Measurements from ENCODE around the gene MC2R. TPM values are rescaled to one million over a fixed set of nuclear protein-coding genes. Genes with fewer than 3 reads are reported as not detected.
"Not testable (repeated sequence)": the region's sequence is repeated elsewhere in the genome, so short reads cannot be mapped to it uniquely, and the experiment has no call there.

MC2R gene
- total and polyA plus RNA-seq, 9 donors = 0.05 TPM; not detected in 7

- Histone ChIP-seq H3K4me3 (no peak overlapping the region), H3K27me3 (no peaks in the 10 kb centered on the region), H3K4me1 (ENCODE audit: insufficient read depth) (no peaks in the 10 kb centered on the region), H3K9me3 (no peaks in the 10 kb centered on the region), H3K27ac (no peak overlapping the region), H3K36me3 (no peaks in the 10 kb centered on the region)
- no peak for DNase-seq
- 47 to 60% (median 58%) methylated on average over 5 of the region's 5 CpGs for WGBS, 3 donors
- TF ChIP-seq CTCF (IDR thresholded peaks at IDR 0.05) (no peak), POLR2A (IDR thresholded peaks at IDR 0.05) (no peak), EP300 (IDR thresholded peaks at IDR 0.05) (no peak)
- intact Hi-C loops (cut with DNase I) = no loop called here
These were observed 42.4 kb downstream of the MC2R start for GRCh38 chr18:13872932-13873331.

GRCh38 chr18:13872373-13872772 is 43.0 kb downstream of the MC2R start:
- no peak for DNase-seq
- no peaks in the 10 kb centered on the region for H3K36me3 ChIP-seq
- no peaks in the 10 kb centered on the region for H3K4me1 ChIP-seq (ENCODE audit: insufficient read depth)
- H3K9me3 ChIP-seq = no peaks in the 10 kb centered on the region
- no peak for TF ChIP-seq POLR2A (IDR thresholded peaks at IDR 0.05)
- no peak for TF ChIP-seq EP300 (IDR thresholded peaks at IDR 0.05)
- no peak for TF ChIP-seq CTCF (IDR thresholded peaks at IDR 0.05)
- WGBS, 3 donors = 85 to 89% (median 86%) methylated on average over 14 of the region's 14 CpGs
- intact Hi-C loops (cut with DNase I) = no loop called here
- H3K27ac ChIP-seq = no peak overlapping the region
- H3K27me3 ChIP-seq = no peaks in the 10 kb centered on the region
- H3K4me3 ChIP-seq = no peak overlapping the region

GRCh38 chr18:13871701-13872100 is 43.6 kb downstream of the MC2R start:
- no peak overlapping the region for H3K4me3 ChIP-seq
- no peaks in the 10 kb centered on the region for H3K27me3 ChIP-seq
- H3K4me1 ChIP-seq (ENCODE audit: insufficient read depth) = no peaks in the 10 kb centered on the region
- H3K27ac ChIP-seq = no peak overlapping the region
- intact Hi-C loops (cut with DNase I) = no loop called here
- no peaks in the 10 kb centered on the region for H3K36me3 ChIP-seq
- TF ChIP-seq POLR2A (IDR thresholded peaks at IDR 0.05) = no peak
- no peak for TF ChIP-seq EP300 (IDR thresholded peaks at IDR 0.05)
- TF ChIP-seq CTCF (IDR thresholded peaks at IDR 0.05) = no peak
- WGBS, 3 donors = 47 to 56% (median 51%) methylated on average over 13 of the region's 13 CpGs
- H3K9me3 ChIP-seq = no peaks in the 10 kb centered on the region
- no peak for DNase-seq

GRCh38 chr18:13868501-13869271 is 46.6 kb downstream of the MC2R start:
- H3K27me3 ChIP-seq = no peaks in the 10 kb centered on the region
- no peak overlapping the region for H3K4me3 ChIP-seq
- DNase-seq = no peak
- no peak overlapping the region for H3K27ac ChIP-seq
- H3K36me3 ChIP-seq = no peaks in the 10 kb centered on the region
- WGBS, 3 donors = 1 to 2% (median 1%) methylated on average over 51 of the region's 51 CpGs
- intact Hi-C loops (cut with DNase I) = no loop called here
- H3K9me3 ChIP-seq = no peaks in the 10 kb centered on the region
- H3K4me1 ChIP-seq (ENCODE audit: insufficient read depth) = no peaks in the 10 kb centered on the region
- TF ChIP-seq EP300 (IDR thresholded peaks at IDR 0.05) = no peak
- no peak for TF ChIP-seq CTCF (IDR thresholded peaks at IDR 0.05)
- no peak for TF ChIP-seq POLR2A (IDR thresholded peaks at IDR 0.05)

- H3K27ac ChIP-seq; H3K27me3 ChIP-seq; H3K4me1 ChIP-seq (ENCODE audit: insufficient read depth); H3K9me3 ChIP-seq; DNase-seq; intact Hi-C loops (cut with DNase I); H3K36me3 ChIP-seq; H3K4me3 ChIP-seq: not testable (repeated sequence)
- WGBS, 3 donors = 35 to 47% (median 44%) methylated on average over 7 of the region's 7 CpGs
These were observed 52.4 kb downstream of the MC2R start for GRCh38 chr18:13862898-13863297.

Data from ovary (tissue), 9 donors.